ENCODE measurements around the gene CALML3. TPM values are rescaled to one million over a fixed set of nuclear protein-coding genes. Genes with fewer than 3 reads are reported as not detected.

Gene CALML3
- total and polyA plus RNA-seq, 10 donors, result 0.10 TPM; not detected in 9

- Histone ChIP-seq H3K4me1 (peaks cover 0 to 5% (median 0%) of the 10 kb centered on the region in 6 donors), H3K4me3 (no peak overlapping the region), H3K27me3 (replicated peaks in 1 of 7) (no peaks in the 10 kb centered on the region), H3K36me3 (no peaks in the 10 kb centered on the region), H3K27ac (no peak overlapping the region), H3K9me3 (no peaks in the 10 kb centered on the region)
- intact Hi-C loops (cut with DNase I; ENCODE audit: low total_unique reads), result no loop called here
- WGBS, 5 donors, result 87 to 94% (median 91%) methylated on average over 10 of the region's 10 CpGs
- TF ChIP-seq POLR2A (IDR thresholded peaks at IDR 0.05) (no peak), CTCF (IDR thresholded peaks at IDR 0.05 in 8 of 11, conservative IDR thresholded peaks at IDR 0.05 in 3 of 11) (no peak), POLR2AphosphoS5 (IDR thresholded peaks at IDR 0.05) (no peak)
- DNase-seq, result peak; percentile 43
These were observed 7.5 kb downstream of the CALML3 start for GRCh38 chr10:5532307-5532605.

- Histone ChIP-seq H3K27ac (no peak overlapping the region), H3K36me3 (no peaks in the 10 kb centered on the region), H3K27me3 (replicated peaks in 1 of 7) (no peaks in the 10 kb centered on the region), H3K9me3 (no peaks in the 10 kb centered on the region), H3K4me1 (peaks cover 0 to 5% (median 0%) of the 10 kb centered on the region in 6 donors), H3K4me3 (no peak overlapping the region)
- WGBS, 5 donors, result 81 to 89% (median 87%) methylated on average over 6 of the region's 6 CpGs
- peak; percentile 40 for DNase-seq
- intact Hi-C loops (cut with DNase I; ENCODE audit: low total_unique reads), result no loop called here
- TF ChIP-seq POLR2AphosphoS5 (IDR thresholded peaks at IDR 0.05) (no peak), POLR2A (IDR thresholded peaks at IDR 0.05) (no peak), CTCF (IDR thresholded peaks at IDR 0.05 in 8 of 11, conservative IDR thresholded peaks at IDR 0.05 in 3 of 11) (no peak)
These were observed 7.9 kb downstream of the CALML3 start for GRCh38 chr10:5532618-5533097.

- Histone ChIP-seq H3K9me3 (no peaks in the 10 kb centered on the region), H3K4me3 (no peak overlapping the region), H3K27ac (no peak overlapping the region), H3K36me3 (no peaks in the 10 kb centered on the region), H3K4me1 (peaks cover 0 to 5% (median 0%) of the 10 kb centered on the region in 6 donors), H3K27me3 (replicated peaks in 1 of 7) (no peaks in the 10 kb centered on the region)
- intact Hi-C loops (cut with DNase I; ENCODE audit: low total_unique reads), result no loop called here
- DNase-seq, result peak; percentile 47
- WGBS, 5 donors, result 88 to 95% (median 91%) methylated on average over 21 of the region's 21 CpGs
- TF ChIP-seq POLR2AphosphoS5 (IDR thresholded peaks at IDR 0.05), result no peak
- TF ChIP-seq CTCF (IDR thresholded peaks at IDR 0.05 in 8 of 11, conservative IDR thresholded peaks at IDR 0.05 in 3 of 11), result no peak
- TF ChIP-seq POLR2A (IDR thresholded peaks at IDR 0.05), result no peak
These were observed 8.5 kb downstream of the CALML3 start for GRCh38 chr10:5533098-5533731.

- WGBS, 5 donors, result 87 to 91% (median 88%) methylated on average over 38 of the region's 38 CpGs
- no peak overlapping the region for H3K4me3 ChIP-seq
- H3K27me3 ChIP-seq (replicated peaks in 1 of 7), result no peaks in the 10 kb centered on the region
- H3K27ac ChIP-seq, result peak overlapping the region in 1 of 8 donors; percentile 59
- TF ChIP-seq POLR2A (IDR thresholded peaks at IDR 0.05), result no peak
- TF ChIP-seq CTCF (IDR thresholded peaks at IDR 0.05 in 8 of 11, conservative IDR thresholded peaks at IDR 0.05 in 3 of 11), result no peak
- TF ChIP-seq POLR2AphosphoS5 (IDR thresholded peaks at IDR 0.05), result no peak
- peaks cover 0 to 6% (median 0%) of the 10 kb centered on the region in 6 donors for H3K4me1 ChIP-seq
- no peaks in the 10 kb centered on the region for H3K36me3 ChIP-seq
- peak; percentile 61 for DNase-seq
- intact Hi-C loops (cut with DNase I; ENCODE audit: low total_unique reads), result no loop called here
- no peaks in the 10 kb centered on the region for H3K9me3 ChIP-seq
These were observed 9.5 kb downstream of the CALML3 start for GRCh38 chr10:5534051-5534821.

Measured in spleen (tissue), 11 donors.